ENCODE data around the gene B3GALT6.
A peak's percentile ranks its signal among the peaks of the same experiment; 100 is the strongest.

The B3GALT6 gene

DNA sequence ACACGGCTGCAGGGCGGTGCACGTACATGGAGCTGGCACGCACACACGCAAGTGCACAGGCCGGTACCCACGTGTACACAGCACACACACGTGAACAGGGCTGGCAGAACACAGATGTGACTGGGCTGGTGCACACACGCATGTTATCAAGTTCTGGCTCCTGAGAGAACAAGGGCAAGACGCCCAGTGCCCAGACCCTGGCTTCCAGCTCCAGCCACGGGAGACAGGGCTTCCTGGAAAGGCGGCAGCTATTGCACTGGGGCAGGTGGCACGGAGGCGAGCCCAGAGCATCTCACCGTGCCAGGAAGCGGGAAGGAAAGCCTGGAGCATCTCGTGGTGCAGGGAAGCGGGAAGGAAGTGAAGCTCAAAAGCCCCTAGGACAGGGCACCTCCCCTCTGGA, 6.1 kb upstream of the B3GALT6 start:
- Histone ChIP-seq H3K9me3 (ENCODE audit: low read depth, low read length) (no peaks in the 10 kb centered on the region), H3K9ac (ENCODE audit: insufficient read length) (no peak overlapping the region), H3K4me3 (no peak overlapping the region), H3K36me3 (ENCODE audit: insufficient read depth, low read length) (peaks cover 28% of the 10 kb centered on the region; the same call in 1 of the 2 replicates), H3K27ac (no peak overlapping the region)
- DNase-seq (ENCODE audit: low read depth, low spot score) = no peak
- TF ChIP-seq EZH2 (IDR thresholded peaks at IDR 0.05) = no peak
- no peak for TF ChIP-seq FOXP2 (optimal IDR thresholded peaks at IDR 0.05; ENCODE audit: control extremely low read depth, extremely low read length, insufficient read depth)
- TF ChIP-seq POLR2AphosphoS5 (IDR thresholded peaks at IDR 0.05; ENCODE audit: borderline replicate concordance, low read depth, low read length) = no peak

DNA sequence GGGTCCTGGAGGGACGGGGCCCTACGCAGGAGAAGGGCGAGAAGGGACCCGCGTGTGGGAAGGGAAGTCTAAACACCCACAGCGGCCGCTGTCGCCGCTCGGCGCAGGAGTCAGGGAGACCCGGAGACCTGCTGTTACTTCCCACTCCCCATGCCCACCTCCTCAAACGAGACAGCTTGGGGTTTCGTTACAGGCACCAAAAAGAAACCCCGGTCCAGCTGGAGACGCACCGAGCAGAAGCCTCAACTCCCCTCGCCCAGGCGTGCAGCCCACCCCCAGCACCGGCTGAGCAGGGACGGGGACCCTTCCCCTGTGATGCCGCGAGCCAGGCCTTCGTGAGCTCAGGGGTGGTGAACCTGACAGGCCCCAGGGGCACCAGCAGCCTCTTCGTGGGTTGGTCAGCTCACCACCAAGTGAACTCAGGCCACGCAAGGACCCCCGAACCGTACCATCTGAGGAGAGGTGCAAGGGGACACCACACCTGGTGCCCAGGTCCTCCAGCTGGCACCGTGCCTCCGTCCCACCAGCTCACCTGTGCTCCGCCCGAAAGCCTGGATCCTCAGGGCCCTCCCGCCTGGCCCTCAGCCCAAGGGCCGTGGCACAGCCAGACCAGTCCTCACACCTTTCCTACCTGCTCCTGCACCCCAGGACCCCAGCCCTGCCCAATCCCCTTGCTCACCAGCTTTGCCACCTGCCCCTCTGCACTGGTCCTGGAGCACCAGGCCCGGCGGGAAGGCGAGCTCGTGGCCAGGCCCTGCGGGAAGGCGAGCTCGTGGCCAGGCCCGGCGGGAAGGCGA, 5.3 kb upstream of the B3GALT6 start:
- no peaks in the 10 kb centered on the region for H3K9me3 ChIP-seq (ENCODE audit: low read depth, low read length)
- H3K4me3 ChIP-seq = no peak overlapping the region
- H3K36me3 ChIP-seq (ENCODE audit: insufficient read depth, low read length) = peaks cover 28% of the 10 kb centered on the region; the same call in 1 of the 2 replicates
- DNase-seq (ENCODE audit: low read depth, low spot score) = no peak
- no peak overlapping the region for H3K27ac ChIP-seq
- no peak overlapping the region for H3K9ac ChIP-seq (ENCODE audit: insufficient read length)
- no peak for TF ChIP-seq EZH2 (IDR thresholded peaks at IDR 0.05)
- no peak for TF ChIP-seq POLR2AphosphoS5 (IDR thresholded peaks at IDR 0.05; ENCODE audit: borderline replicate concordance, low read depth, low read length)
- no peak for TF ChIP-seq FOXP2 (optimal IDR thresholded peaks at IDR 0.05; ENCODE audit: control extremely low read depth, extremely low read length, insufficient read depth)

DNA sequence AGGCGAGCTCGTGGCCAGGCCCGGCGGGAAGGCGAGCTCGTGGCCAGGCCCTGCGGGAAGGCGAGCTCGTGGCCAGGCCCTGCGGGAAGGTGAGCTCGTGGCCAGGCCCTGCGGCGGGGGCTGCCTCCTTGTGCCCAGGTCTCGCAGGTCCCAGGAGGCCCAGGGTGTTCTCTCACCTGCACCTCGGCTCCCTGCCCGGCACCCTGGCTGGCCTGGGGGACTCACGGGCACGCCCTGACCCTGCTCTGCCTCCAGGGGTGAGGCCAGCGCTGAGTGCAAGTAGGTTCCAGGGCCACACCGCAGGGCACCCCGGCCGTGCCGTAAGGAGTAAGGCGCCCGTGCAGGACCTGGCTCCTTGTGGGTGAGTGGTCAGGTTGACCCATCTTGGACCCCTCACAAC, 4.7 kb upstream of the B3GALT6 start:
- H3K9me3 ChIP-seq (ENCODE audit: low read depth, low read length) = no peaks in the 10 kb centered on the region
- H3K36me3 ChIP-seq (ENCODE audit: insufficient read depth, low read length) = peaks cover 28% of the 10 kb centered on the region; the same call in 1 of the 2 replicates
- no peak overlapping the region for H3K9ac ChIP-seq (ENCODE audit: insufficient read length)
- DNase-seq (ENCODE audit: low read depth, low spot score) = no peak
- no peak for TF ChIP-seq FOXP2 (optimal IDR thresholded peaks at IDR 0.05; ENCODE audit: control extremely low read depth, extremely low read length, insufficient read depth)
- no peak for TF ChIP-seq EZH2 (IDR thresholded peaks at IDR 0.05)
- no peak for TF ChIP-seq POLR2AphosphoS5 (IDR thresholded peaks at IDR 0.05; ENCODE audit: borderline replicate concordance, low read depth, low read length)
- no peak overlapping the region for H3K27ac ChIP-seq
- no peak overlapping the region for H3K4me3 ChIP-seq

DNA sequence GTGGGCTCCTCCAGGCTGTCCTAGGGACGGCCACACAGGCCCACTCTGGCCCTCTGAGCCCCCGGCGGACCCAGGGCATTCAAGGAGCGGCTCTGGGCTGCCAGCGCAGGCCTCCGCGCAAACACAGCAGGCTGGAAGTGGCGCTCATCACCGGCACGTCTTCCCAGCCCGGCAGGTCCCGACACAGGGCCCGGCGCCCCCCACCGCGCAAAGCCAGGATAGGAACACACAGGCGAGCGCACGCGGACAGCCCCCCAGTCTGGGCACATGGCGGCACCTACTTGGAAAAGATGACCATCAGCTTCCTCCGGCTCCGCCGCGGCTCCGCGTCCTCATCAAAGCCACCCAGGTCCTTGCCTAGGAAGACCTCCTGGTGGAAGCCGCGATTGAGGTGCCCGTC, 3.9 kb upstream of the B3GALT6 start:
- Histone ChIP-seq H3K4me3 (no peak overlapping the region), H3K9me3 (ENCODE audit: low read depth, low read length) (no peaks in the 10 kb centered on the region), H3K9ac (ENCODE audit: insufficient read length) (no peak overlapping the region), H3K36me3 (ENCODE audit: insufficient read depth, low read length) (peaks cover 20% of the 10 kb centered on the region; the same call in 1 of the 2 replicates), H3K27ac (no peak overlapping the region)
- TF ChIP-seq EZH2 (IDR thresholded peaks at IDR 0.05) (no peak), FOXP2 (optimal IDR thresholded peaks at IDR 0.05; ENCODE audit: control extremely low read depth, extremely low read length, insufficient read depth) (no peak), POLR2AphosphoS5 (IDR thresholded peaks at IDR 0.05; ENCODE audit: borderline replicate concordance, low read depth, low read length) (no peak)
- DNase-seq (ENCODE audit: low read depth, low spot score) = no peak

DNA sequence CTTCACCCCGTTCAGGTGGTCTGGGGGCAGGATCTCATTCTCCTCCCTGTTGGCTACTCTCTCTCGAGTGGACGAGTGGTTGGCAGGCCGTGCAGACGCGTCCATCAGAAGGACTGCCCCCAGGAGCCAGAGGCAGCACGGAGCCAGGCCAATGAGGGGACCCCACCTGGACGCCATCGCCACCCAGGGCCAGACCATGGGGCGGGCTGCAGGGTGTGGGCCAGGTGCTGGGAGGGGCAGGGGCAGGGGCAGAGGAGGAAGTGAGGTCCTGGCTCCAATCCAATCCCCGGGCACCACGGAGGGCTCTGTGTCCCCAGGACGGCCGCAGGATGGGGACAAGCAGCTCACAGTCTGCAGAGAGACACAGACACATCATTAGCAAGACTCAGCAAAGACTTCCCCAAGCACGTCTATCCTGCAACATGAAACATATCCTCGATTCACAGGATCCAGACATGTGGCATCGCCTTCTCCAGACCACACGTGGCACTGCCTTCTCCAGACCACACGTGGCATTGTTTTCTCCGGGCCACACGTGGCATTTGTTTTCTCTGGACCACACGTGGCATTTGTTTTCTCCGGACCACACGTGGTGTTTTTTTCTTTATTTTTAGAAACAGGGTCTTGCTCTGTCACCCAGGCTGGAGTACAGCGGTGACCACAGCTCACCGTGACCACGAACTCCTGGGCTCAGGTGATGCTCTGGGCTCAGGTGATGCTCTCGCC, 3.3 kb upstream of the B3GALT6 start:
- Histone ChIP-seq H3K27ac (no peak overlapping the region), H3K4me3 (no peak overlapping the region), H3K36me3 (ENCODE audit: insufficient read depth, low read length) (peaks cover 18% of the 10 kb centered on the region; the same call in 1 of the 2 replicates), H3K9me3 (ENCODE audit: low read depth, low read length) (no peaks in the 10 kb centered on the region), H3K9ac (ENCODE audit: insufficient read length) (no peak overlapping the region)
- TF ChIP-seq FOXP2 (optimal IDR thresholded peaks at IDR 0.05; ENCODE audit: control extremely low read depth, extremely low read length, insufficient read depth) (no peak), POLR2AphosphoS5 (IDR thresholded peaks at IDR 0.05; ENCODE audit: borderline replicate concordance, low read depth, low read length) (no peak), EZH2 (IDR thresholded peaks at IDR 0.05) (no peak)
- DNase-seq (ENCODE audit: low read depth, low spot score) = no peak

DNA sequence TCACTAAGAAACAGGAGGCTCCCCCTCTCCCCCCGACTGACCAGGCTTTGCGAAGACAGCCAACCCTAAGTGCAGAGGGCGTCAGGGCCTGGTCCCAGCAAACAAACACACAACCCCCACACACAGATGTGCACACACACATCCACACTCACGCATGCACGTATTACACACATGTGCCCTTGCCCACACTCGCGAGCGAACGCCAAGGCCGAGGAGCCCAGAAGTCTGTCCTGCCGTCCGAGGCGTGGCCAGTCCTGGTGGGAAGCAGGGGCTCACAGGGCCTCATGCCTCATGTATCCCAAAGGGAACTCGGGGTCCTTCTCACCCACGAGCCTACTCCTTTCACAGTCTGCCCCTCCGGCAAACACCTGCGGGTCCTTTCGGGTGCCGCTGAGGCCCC, 2.3 kb upstream of the B3GALT6 start:
- Histone ChIP-seq H3K4me3 (peak overlapping the region; percentile 98; the same call in 1 of the 2 replicates), H3K9ac (ENCODE audit: insufficient read length) (no peak overlapping the region)

DNA sequence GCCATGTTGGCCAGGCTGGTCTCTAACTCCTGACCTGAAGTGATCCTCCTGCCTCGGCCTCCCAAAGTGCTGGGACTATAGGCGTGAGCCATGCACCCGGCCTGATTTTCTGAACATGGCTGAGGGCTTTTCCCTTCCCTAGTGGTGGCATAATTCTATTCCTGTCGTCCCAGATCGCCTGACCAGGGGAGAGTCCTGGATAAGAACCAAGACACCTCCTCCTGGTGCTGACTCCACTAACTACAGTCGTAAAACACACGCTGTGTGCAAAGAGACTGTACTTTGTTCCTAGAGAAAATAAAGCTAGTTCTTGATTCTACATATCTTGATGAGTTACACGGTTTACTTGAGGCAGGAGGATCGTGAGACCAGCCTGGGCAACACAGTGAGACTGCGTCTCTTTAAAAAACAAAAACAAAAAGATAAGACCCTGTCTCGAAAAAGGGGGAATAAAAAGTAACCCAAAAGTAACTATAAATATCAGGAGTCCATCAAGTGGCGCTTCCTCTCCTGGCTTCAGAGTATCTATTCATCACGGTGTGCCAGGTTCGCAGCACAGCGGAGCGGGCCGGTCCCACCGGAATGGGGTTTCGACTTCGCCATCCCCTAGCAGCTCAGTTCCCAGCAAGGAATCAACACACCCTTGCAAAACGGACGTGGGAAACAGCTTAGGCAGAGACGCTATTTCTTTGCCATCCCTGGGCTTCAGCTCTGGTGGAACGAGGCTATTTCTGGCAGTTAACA, 1.2 kb upstream of the B3GALT6 start:
- TF ChIP-seq EZH2 (IDR thresholded peaks at IDR 0.05) (no peak), FOXP2 (optimal IDR thresholded peaks at IDR 0.05; ENCODE audit: control extremely low read depth, extremely low read length, insufficient read depth) (no peak), POLR2AphosphoS5 (IDR thresholded peaks at IDR 0.05; ENCODE audit: borderline replicate concordance, low read depth, low read length) (no peak)
- peaks cover 18% of the 10 kb centered on the region; the same call in 1 of the 2 replicates for H3K36me3 ChIP-seq (ENCODE audit: insufficient read depth, low read length)
- DNase-seq (ENCODE audit: low read depth, low spot score) = no peak

More for the DNA sequence above, 2.3 kb upstream of the B3GALT6 start:
- H3K36me3 ChIP-seq (ENCODE audit: insufficient read depth, low read length) = peaks cover 18% of the 10 kb centered on the region; the same call in 1 of the 2 replicates
- no peaks in the 10 kb centered on the region for H3K9me3 ChIP-seq (ENCODE audit: low read depth, low read length)
- H3K27ac ChIP-seq = no peak overlapping the region
- no peak for DNase-seq (ENCODE audit: low read depth, low spot score)
- no peak for TF ChIP-seq POLR2AphosphoS5 (IDR thresholded peaks at IDR 0.05; ENCODE audit: borderline replicate concordance, low read depth, low read length)

More for the DNA sequence above, 1.2 kb upstream of the B3GALT6 start:
- Histone ChIP-seq H3K27ac (peak overlapping the region; percentile 38), H3K9ac (ENCODE audit: insufficient read length) (peak overlapping the region; percentile 95), H3K4me3 (peak overlapping the region; percentile 98), H3K9me3 (ENCODE audit: low read depth, low read length) (no peaks in the 10 kb centered on the region)

Data from SK-N-MC (cell line).